Uterus (tissue), 4 donors: ENCODE results near the gene COG6. TPM values are rescaled to one million over a fixed set of nuclear protein-coding genes. Genes with fewer than 3 reads are reported as not detected.

ENCODE experiments used
- DNase-seq, 2 donors: peaks; one replicate each; pipeline ENCODE4 v3.0.0-alpha.2; 2019 to 2020
- H3K27ac ChIP-seq, 2 donors: fragments of 200-600 bp; sonication (generic); 1 replicate in 1 of 2; 2 replicates in 1 of 2; pipeline ENCODE4 v1.5.1; 2016 to 2018
- H3K27me3 ChIP-seq, 2 donors: fragments of 200-600 bp; sonication (generic); one replicate each; pipeline ENCODE4 v1.5.1; 2018 to 2019; ENCODE audit warnings: control low read depth in 1 of 2
- H3K36me3 ChIP-seq, 2 donors: fragments of 200-600 bp; sonication (generic); one replicate each; pipeline ENCODE4 v1.5.1; 2019; ENCODE audit warnings: control low read depth in 1 of 2
- H3K4me1 ChIP-seq, 2 donors: fragments of 200-600 bp; sonication (generic); one replicate each; pipeline ENCODE4 v1.5.1; 2018 to 2019; ENCODE audit warnings: control low read depth in 1 of 2
- H3K4me3 ChIP-seq, 2 donors: fragments of 200-600 bp; sonication (generic); 1 replicate in 1 of 2; 2 replicates in 1 of 2; pipeline ENCODE4 v1.5.1; 2018 to 2019; ENCODE audit warnings: mild to moderate bottlenecking in 1 of 2
- H3K9me3 ChIP-seq, 2 donors: fragments of 200-600 bp; sonication (generic); one replicate each; pipeline ENCODE4 v1.5.1; 2019; ENCODE audit warnings: control low read depth in 1 of 2
- POLR2A ChIP-seq, 2 donors: fragments of 450-650 bp; IDR thresholded peaks; one replicate each; pipeline ENCODE4 v1.6.1; 2016; ENCODE audit warnings: antibody characterized with exemption in 2 of 2, mild to moderate bottlenecking in 1 of 2, moderate library complexity in 1 of 2
- intact Hi-C: fragments of 100-400 bp; cut with DNase I; formaldehyde crosslinking; loops from one replicate; pipeline ENCODE4 v1.15.1; 2023; ENCODE audit warnings: low total_unique reads
- total RNA-seq, 4 donors: library from RNA; depleted of rRNA in 3 of 4; stranded (reverse); fragments of >200 nt in 3 of 4; gene quantifications; one replicate each; pipeline versions ENCODE4 v1.1.0 to v1.2.4, GENCODE V29; 2014 to 2023
- TF ChIP-seq, protein P1 (sequence below), 4 experiments: fragments of 200-600 bp in 2 of 4; fragments of 450-650 bp in 2 of 4; sonication (generic) in 2 of 4; IDR thresholded peaks; one replicate each; pipeline ENCODE4 v1.5.1; 2016 to 2019; ENCODE audit warnings: antibody characterized with exemption in 4 of 4, mild to moderate bottlenecking in 2 of 4, moderate library complexity in 1 of 4
- donor health status: DM: yes; HTN: yes; CAD: no.

Gene COG6
- total RNA-seq, 4 donors from 2014 or later, result 17.1 to 83.2 (median 52.2) TPM

DNA sequence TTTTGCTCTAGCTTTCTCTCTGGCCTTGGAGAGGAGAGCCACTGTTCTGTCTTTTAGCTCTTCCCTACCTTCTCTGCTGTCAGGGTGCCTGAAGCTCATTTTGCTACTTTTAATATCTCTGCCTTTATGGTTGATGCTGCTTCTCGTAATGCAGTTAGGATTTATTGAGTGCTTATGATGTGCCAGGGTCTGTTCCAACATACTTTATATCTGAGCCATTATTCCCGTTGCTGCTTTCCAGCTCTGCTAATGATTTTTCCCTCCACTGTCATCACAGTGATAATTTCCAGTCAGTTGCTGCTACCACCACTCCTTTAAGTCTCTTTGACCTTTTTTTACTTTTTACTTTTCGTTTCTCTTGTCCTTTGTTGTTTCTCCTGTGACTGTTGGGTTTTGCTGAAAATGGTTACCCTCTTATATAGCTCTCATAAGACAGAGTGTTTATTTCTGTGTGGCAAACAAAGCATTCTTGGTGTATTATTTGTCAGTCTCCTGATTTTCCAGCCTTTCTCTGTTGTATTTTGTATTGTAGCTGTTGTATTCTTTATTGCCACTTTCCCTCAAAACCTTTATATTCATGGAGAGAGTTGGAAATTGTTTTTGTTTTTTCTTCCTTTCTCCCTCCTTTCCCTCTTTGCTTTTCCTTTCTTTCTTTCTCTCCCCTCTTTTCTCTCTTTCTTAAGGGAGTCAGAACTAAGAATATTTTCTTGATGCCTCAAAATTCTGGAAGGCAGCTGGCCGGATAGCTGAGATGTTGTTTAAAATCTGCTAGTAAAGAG is 37.4 kb downstream of the COG6 start:
- intact Hi-C loops, result no loop called here
- H3K4me3 ChIP-seq, result no peak overlapping the region
- peak overlapping the region; percentile 71 to 85 for H3K27ac ChIP-seq
- H3K4me1 ChIP-seq, result no peaks in the 10 kb centered on the region
- H3K9me3 ChIP-seq, result no peaks in the 10 kb centered on the region
- TF ChIP-seq, protein P1, sequence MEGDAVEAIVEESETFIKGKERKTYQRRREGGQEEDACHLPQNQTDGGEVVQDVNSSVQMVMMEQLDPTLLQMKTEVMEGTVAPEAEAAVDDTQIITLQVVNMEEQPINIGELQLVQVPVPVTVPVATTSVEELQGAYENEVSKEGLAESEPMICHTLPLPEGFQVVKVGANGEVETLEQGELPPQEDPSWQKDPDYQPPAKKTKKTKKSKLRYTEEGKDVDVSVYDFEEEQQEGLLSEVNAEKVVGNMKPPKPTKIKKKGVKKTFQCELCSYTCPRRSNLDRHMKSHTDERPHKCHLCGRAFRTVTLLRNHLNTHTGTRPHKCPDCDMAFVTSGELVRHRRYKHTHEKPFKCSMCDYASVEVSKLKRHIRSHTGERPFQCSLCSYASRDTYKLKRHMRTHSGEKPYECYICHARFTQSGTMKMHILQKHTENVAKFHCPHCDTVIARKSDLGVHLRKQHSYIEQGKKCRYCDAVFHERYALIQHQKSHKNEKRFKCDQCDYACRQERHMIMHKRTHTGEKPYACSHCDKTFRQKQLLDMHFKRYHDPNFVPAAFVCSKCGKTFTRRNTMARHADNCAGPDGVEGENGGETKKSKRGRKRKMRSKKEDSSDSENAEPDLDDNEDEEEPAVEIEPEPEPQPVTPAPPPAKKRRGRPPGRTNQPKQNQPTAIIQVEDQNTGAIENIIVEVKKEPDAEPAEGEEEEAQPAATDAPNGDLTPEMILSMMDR (IDR thresholded peaks at IDR 0.05), result no peak
- TF ChIP-seq POLR2A (IDR thresholded peaks at IDR 0.05), result no peak
- peak in 1 of 2 donors; percentile 31 for DNase-seq
- no peaks in the 10 kb centered on the region for H3K27me3 ChIP-seq
- no peaks in the 10 kb centered on the region for H3K36me3 ChIP-seq

DNA sequence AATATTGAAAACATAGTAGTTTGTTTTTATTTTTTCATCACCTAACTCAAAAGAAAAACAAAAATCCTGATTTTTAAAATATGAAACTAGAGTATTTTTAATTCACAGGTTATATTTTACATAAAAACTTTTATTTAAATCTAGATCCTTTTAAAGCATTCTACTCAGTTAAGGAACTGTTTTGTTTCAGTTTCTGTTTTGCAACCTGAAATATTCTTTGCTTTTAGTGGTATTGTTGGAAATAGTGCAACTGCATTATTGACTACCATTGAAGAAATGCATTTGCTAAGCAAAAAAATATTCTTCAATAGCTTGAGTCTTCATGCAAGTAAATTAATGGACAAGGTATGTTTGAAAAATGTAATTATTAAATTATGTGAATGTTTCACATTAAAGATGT is 43.8 kb downstream of the COG6 start:
- Histone ChIP-seq H3K36me3 (no peaks in the 10 kb centered on the region), H3K9me3 (no peaks in the 10 kb centered on the region), H3K27ac (no peak overlapping the region), H3K4me1 (no peaks in the 10 kb centered on the region), H3K27me3 (no peaks in the 10 kb centered on the region), H3K4me3 (no peak overlapping the region)
- intact Hi-C loops, result no loop called here
- DNase-seq, result no peak
- TF ChIP-seq, protein P1 (IDR thresholded peaks at IDR 0.05), result no peak
- TF ChIP-seq POLR2A (IDR thresholded peaks at IDR 0.05), result no peak

DNA sequence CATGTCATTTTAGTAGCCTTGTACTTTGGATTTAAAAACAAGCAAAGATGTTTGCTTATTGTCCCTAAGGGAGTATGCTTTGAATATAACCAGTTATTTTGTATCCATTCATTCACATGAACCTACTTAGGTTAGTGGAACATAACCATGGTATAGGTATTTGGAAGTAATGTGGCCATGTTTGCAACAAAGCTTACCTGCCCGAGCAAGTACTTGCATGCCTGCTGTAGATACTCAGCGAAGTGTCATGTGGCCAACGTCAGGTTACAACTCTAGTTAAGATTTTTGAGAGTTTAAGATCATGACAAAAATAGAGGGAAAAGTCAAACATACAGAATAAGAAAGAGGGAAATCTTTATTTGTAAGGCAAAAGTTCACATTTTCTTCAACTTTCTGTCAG is 57.2 kb downstream of the COG6 start:
- Histone ChIP-seq H3K4me3 (no peak overlapping the region), H3K9me3 (peaks cover 0 to 3% of the 10 kb centered on the region in 2 donors), H3K27me3 (no peaks in the 10 kb centered on the region), H3K27ac (no peak overlapping the region), H3K4me1 (no peaks in the 10 kb centered on the region), H3K36me3 (no peaks in the 10 kb centered on the region)
- TF ChIP-seq POLR2A (IDR thresholded peaks at IDR 0.05), result no peak
- TF ChIP-seq, protein P1 (IDR thresholded peaks at IDR 0.05), result no peak
- no peak for DNase-seq
- intact Hi-C loops, result no loop called here

DNA sequence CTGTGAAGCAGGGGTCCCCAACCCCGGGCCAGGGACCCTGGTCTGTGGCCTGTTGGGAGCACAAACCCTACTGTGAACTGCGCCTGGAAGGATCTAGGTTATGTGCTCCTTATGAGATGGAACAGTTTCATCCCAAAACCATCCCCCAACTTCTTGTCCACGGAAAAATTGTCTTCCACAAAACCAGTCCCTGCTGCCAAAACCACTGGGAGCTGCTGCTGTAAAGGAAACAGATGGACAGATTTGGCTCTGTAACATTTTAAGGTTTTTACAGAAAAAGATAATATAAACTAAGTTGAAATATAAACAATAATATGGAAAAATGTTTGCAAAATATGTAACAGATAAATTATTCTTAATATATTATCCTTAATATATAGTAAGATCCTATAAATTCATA is 73.7 kb downstream of the COG6 start:
- no peaks in the 10 kb centered on the region for H3K4me1 ChIP-seq
- intact Hi-C loops, result no loop called here
- no peak for TF ChIP-seq POLR2A (IDR thresholded peaks at IDR 0.05)
- TF ChIP-seq, protein P1 (IDR thresholded peaks at IDR 0.05), result no peak
- H3K27ac ChIP-seq, result no peak overlapping the region
- no peaks in the 10 kb centered on the region for H3K27me3 ChIP-seq
- H3K9me3 ChIP-seq, result no peaks in the 10 kb centered on the region
- no peak for DNase-seq
- no peak overlapping the region for H3K4me3 ChIP-seq
- H3K36me3 ChIP-seq, result no peaks in the 10 kb centered on the region

DNA sequence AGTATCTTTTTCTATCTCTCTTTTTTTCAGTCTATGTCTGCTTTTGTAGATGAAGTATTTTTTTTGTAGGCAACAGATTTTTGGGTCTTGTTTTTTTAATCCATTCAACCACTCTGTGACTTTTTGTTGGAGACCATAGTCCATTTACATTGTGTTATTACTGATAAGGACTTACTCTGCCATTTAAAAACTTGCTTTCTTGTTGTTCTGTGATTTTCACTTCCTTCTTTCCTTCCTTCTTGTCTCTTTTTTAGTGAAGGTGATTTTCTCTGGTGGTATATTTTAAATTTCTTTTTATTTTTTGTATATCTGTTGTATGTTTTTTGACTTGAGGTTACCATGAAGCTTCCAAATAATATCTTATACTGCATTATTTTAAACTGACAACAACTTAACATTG is 79.5 kb downstream of the COG6 start:
- Histone ChIP-seq H3K36me3 (no peaks in the 10 kb centered on the region), H3K9me3 (no peaks in the 10 kb centered on the region), H3K4me3 (no peak overlapping the region), H3K4me1 (no peaks in the 10 kb centered on the region), H3K27me3 (no peaks in the 10 kb centered on the region), H3K27ac (no peak overlapping the region)
- TF ChIP-seq, protein P1 (IDR thresholded peaks at IDR 0.05), result no peak
- TF ChIP-seq POLR2A (IDR thresholded peaks at IDR 0.05), result no peak
- DNase-seq, result no peak
- intact Hi-C loops, result no loop called here
